GM19328 (cell line): ENCODE measurements around the gene GSTM2.
"Not testable (repeated sequence)": the region's sequence is repeated elsewhere in the genome, so short reads cannot be mapped to it uniquely, and the experiment has no call there.

ENCODE experiments used
- ATAC-seq: cut with Tn5 transposase; IDR thresholded peaks from one replicate; pipeline ENCODE4 v1.9.1; 2021; ENCODE audit warnings: mild to moderate bottlenecking, moderate library complexity; ENCODE audit not compliant: unreplicated experiment

Gene GSTM2

GRCh38 chr1:109643385-109644230 is 24.2 kb upstream of the GSTM2 start:
- ATAC-seq: peak; percentile 67

- ATAC-seq: no peak
Measured at GRCh38 chr1:109644670-109645069, 23.2 kb upstream of the GSTM2 start.

GRCh38 chr1:109649491-109649914 is 18.4 kb upstream of the GSTM2 start:
- no peak for ATAC-seq

GRCh38 chr1:109650609-109651008 is 17.2 kb upstream of the GSTM2 start:
- ATAC-seq: no peak

- ATAC-seq: no peak
Measured at GRCh38 chr1:109652402-109652801, 15.5 kb upstream of the GSTM2 start.

- ATAC-seq: no peak
Measured at GRCh38 chr1:109653306-109653705, 14.6 kb upstream of the GSTM2 start.

- ATAC-seq: no peak
Measured at GRCh38 chr1:109654519-109654918, 13.3 kb upstream of the GSTM2 start.

- ATAC-seq: peak; percentile 84
Measured at GRCh38 chr1:109655615-109656519, 12.0 kb upstream of the GSTM2 start, which contains the start of gene GSTM4. GSTM4 (plus strand) TSS chr1:109656099; CDS start chr1:109656390, 291 bp downstream.

GRCh38 chr1:109657395-109657794 is 10.5 kb upstream of the GSTM2 start:
- no peak for ATAC-seq

- no peak for ATAC-seq
Measured at GRCh38 chr1:109657970-109658369, 9.9 kb upstream of the GSTM2 start.

GRCh38 chr1:109658533-109659042 is 9.3 kb upstream of the GSTM2 start:
- no peak for ATAC-seq

- ATAC-seq: no peak
Measured at GRCh38 chr1:109659145-109659544, 8.7 kb upstream of the GSTM2 start.

- no peak for ATAC-seq
Measured at GRCh38 chr1:109659997-109660690, 7.7 kb upstream of the GSTM2 start.

GRCh38 chr1:109660691-109661026 is 7.2 kb upstream of the GSTM2 start:
- ATAC-seq: not testable (repeated sequence)

GRCh38 chr1:109661391-109661790 is 6.5 kb upstream of the GSTM2 start:
- ATAC-seq: no peak

GRCh38 chr1:109664671-109665070 is 3.2 kb upstream of the GSTM2 start:
- no peak for ATAC-seq

GRCh38 chr1:109668123-109668775 is 392 bp downstream of the GSTM2 start:
- no peak for ATAC-seq

- ATAC-seq: no peak
Measured at GRCh38 chr1:109669246-109669948, 1.5 kb downstream of the GSTM2 start.

- not testable (repeated sequence) for ATAC-seq
Measured at GRCh38 chr1:109669949-109670302, 2.1 kb downstream of the GSTM2 start.

- no peak for ATAC-seq
Measured at GRCh38 chr1:109671067-109671466, 3.2 kb downstream of the GSTM2 start.
